GM12875 (cell line): Measurements from ENCODE around the gene CTIF.

Source experiments
- H3K4me3 ChIP-seq: one replicate; pipeline ENCODE4 v1.5.1; 2011; ENCODE audit warnings: low read depth, low read length, control low read depth
- CTCF ChIP-seq: IDR thresholded peaks from 2 replicates; pipeline ENCODE4 v1.5.1; 2011; ENCODE audit warnings: low read depth, mild to moderate bottlenecking, control low read depth, inconsistent platforms, low read length, moderate library complexity, borderline replicate concordance; ENCODE audit not compliant: insufficient read depth

Gene CTIF

DNA sequence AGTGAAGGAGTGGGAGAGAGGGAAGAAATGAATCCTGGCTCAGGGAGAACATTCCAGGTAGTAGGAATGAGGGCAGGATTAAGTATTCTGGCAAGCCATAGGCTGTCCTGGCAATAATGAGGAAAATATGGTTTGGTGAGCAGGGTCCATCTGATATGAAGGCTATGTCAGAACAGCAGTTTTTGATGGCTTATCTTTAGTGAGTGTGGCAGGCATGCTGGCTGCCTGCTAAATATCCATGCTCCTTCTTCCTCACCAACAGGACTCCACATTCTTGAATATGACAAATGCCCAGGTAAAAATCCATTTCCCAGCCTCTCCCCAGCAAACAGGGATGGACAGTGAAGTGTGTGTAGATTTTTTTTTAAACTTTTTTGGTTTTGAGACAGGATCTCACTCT lies 13.2 kb upstream of the CTIF start:
- no peak for TF ChIP-seq CTCF
- no peak overlapping the region for H3K4me3 ChIP-seq

- no peak for TF ChIP-seq CTCF
- no peak overlapping the region for H3K4me3 ChIP-seq
Measured at GRCh38 chr18:48527461-48527860, 11.4 kb upstream of the CTIF start.

DNA sequence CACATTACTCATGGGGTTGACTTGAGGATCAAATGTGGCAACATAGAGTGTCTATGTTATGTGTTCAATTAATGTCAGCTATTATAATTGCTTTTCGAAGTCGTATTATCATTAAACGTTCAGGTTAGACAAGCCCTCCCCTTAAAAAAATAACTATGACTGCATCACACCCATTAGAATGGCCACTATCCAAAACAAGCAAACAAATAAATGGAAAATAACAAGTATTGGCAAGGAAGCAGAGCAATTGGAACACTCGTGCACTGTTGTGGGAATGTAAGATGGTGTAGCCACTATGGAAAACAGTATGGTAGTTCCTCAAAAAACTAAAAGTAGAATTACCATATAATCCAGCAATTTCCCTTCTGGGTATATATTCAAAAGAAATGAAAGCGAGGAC lies 10.0 kb upstream of the CTIF start:
- H3K4me3 ChIP-seq: no peak overlapping the region

GRCh38 chr18:48529796-48530195 lies 9.0 kb upstream of the CTIF start:
- no peak for TF ChIP-seq CTCF

More for the DNA sequence above, 10.0 kb upstream of the CTIF start:
- TF ChIP-seq CTCF: no peak

DNA sequence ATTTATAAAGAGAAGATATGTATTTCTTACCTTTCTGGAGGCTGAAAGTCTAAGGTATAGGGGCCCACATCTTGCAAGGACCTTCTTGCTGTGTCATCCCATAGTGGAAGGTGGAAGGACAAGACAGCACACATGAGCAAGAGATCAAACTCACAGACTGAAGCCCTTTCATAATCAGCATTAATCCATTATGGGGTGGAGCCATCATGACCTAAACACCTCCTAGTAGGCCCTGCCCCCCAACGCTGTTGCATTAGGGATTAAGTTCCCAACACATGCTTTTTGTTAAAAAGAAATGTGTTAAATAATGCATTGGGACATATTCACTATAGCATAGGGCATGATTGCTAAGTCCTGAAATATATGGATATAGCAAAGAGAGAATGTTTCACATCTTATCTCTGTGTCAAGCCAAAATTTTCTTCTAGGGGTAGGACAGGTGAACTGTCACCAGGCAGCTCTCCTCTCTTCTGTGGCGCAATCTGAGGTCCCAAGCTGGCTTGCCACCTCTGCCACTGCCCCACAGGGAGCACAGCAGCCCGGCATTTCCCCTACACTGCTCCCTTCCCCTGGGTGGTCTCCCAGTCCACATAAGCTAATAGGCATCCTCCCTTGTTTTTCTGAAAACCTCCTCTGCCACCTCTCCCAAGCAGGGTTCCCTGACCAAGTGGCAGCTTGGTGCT lies 8.3 kb upstream of the CTIF start:
- no peak overlapping the region for H3K4me3 ChIP-seq
- no peak for TF ChIP-seq CTCF

More at GRCh38 chr18:48529796-48530195, 9.0 kb upstream of the CTIF start:
- no peak overlapping the region for H3K4me3 ChIP-seq

GRCh38 chr18:48531082-48531403 lies 7.8 kb upstream of the CTIF start:
- TF ChIP-seq CTCF: no peak
- H3K4me3 ChIP-seq: no peak overlapping the region

DNA sequence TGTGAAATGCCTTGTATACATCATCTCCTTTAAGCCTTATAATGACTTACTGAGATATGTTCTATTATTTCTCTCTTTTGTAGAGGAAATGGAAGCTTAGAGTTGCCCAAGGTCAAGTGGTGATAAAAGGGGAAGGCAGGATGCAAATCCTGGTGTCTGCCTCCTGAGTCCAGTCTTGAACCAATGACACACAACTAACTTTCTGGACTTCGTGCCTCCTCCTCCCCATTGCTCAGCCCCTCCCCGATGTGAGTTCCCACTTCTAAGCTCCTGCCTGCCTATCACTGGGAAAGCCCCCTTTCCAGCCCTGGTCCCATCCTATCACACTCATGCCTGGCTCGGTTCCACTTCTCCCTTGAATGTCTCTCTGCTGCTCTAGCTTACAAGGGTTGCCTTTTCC lies 6.9 kb upstream of the CTIF start:
- H3K4me3 ChIP-seq: no peak overlapping the region
- TF ChIP-seq CTCF: no peak
